ENCODE data around the gene DOCK2. TPM values are rescaled to one million over a fixed set of nuclear protein-coding genes. Genes with fewer than 3 reads are reported as not detected.

DOCK2 gene
- total RNA-seq, 1 donor from 2014 or later = 3.9 TPM

GRCh38 chr5:169716287-169716686 is 79.2 kb downstream of the DOCK2 start:
- peak; percentile 52 for DNase-seq (ENCODE audit: low read depth)
- Histone ChIP-seq H3K4me3 (ENCODE audit: low read depth, low read length) (no peak overlapping the region), H3K36me3 (ENCODE audit: control insufficient read depth, insufficient read depth, low read length) (no peaks in the 10 kb centered on the region), H3K27me3 (ENCODE audit: control insufficient read depth, insufficient read depth, low read length) (no peaks in the 10 kb centered on the region)
- TF ChIP-seq CTCF (IDR thresholded peaks at IDR 0.05; ENCODE audit: insufficient read depth, low read length, poor library complexity, severe bottlenecking) = no peak

- DNase-seq (ENCODE audit: low read depth) = no peak
- Histone ChIP-seq H3K36me3 (ENCODE audit: control insufficient read depth, insufficient read depth, low read length) (no peaks in the 10 kb centered on the region), H3K27me3 (ENCODE audit: control insufficient read depth, insufficient read depth, low read length) (no peaks in the 10 kb centered on the region), H3K4me3 (ENCODE audit: low read depth, low read length) (no peak overlapping the region)
- no peak for TF ChIP-seq CTCF (IDR thresholded peaks at IDR 0.05; ENCODE audit: insufficient read depth, low read length, poor library complexity, severe bottlenecking)
These were observed 80.2 kb downstream of the DOCK2 start for GRCh38 chr5:169717288-169717687.

DNA sequence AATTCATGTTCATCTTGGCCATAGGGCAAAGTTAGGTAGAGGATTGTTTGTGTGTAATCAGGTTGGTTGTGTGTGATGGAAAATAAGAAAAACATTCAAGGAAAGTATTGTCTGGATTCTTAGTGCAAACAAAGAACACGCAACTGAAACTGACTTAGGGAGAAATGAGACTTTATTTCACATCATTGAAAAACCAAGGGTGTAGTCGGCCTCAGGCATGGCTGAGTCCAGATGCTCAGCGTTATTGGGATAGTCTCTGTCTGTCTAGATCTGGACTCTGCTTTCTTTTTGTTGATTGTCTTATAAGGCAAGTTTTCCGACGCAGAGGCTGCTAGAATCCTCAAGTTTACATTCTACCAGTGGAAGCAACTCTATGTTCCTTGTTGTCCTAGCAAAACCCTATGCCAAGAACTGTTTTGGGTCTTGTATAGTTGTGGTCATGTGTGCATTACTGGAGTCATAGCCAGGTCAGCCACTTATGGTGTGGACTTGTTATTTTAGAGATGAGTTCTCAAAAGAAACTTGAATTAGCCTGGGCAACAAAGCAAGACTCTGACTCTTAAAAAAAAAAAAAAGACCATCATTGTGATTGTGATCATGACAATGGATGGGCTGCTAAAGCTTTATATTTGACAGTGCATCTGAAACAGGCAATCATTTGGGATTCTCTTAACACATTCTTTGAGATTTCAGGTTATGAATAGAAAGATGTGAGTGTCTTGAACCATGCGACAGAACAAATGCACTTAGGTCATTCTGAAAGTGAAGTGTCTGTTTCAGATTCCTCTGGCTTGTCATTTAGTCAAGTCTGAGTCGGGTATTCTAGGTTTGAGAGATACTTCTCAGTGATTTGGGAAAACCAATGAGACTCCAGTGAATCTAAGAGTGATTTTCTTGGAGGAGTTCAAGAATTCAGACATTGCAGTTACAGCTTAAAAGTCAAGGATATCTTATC is 82.6 kb downstream of the DOCK2 start:
- no peak for DNase-seq (ENCODE audit: low read depth)
- H3K4me3 ChIP-seq (ENCODE audit: low read depth, low read length) = no peak overlapping the region
- H3K36me3 ChIP-seq (ENCODE audit: control insufficient read depth, insufficient read depth, low read length) = no peaks in the 10 kb centered on the region
- no peaks in the 10 kb centered on the region for H3K27me3 ChIP-seq (ENCODE audit: control insufficient read depth, insufficient read depth, low read length)
- TF ChIP-seq CTCF (IDR thresholded peaks at IDR 0.05; ENCODE audit: insufficient read depth, low read length, poor library complexity, severe bottlenecking) = no peak

- no peak for TF ChIP-seq CTCF (IDR thresholded peaks at IDR 0.05; ENCODE audit: insufficient read depth, low read length, poor library complexity, severe bottlenecking)
- no peaks in the 10 kb centered on the region for H3K27me3 ChIP-seq (ENCODE audit: control insufficient read depth, insufficient read depth, low read length)
- no peaks in the 10 kb centered on the region for H3K36me3 ChIP-seq (ENCODE audit: control insufficient read depth, insufficient read depth, low read length)
- DNase-seq (ENCODE audit: low read depth) = no peak
- no peak overlapping the region for H3K4me3 ChIP-seq (ENCODE audit: low read depth, low read length)
These were observed 84.7 kb downstream of the DOCK2 start for GRCh38 chr5:169721771-169722170.

DNA sequence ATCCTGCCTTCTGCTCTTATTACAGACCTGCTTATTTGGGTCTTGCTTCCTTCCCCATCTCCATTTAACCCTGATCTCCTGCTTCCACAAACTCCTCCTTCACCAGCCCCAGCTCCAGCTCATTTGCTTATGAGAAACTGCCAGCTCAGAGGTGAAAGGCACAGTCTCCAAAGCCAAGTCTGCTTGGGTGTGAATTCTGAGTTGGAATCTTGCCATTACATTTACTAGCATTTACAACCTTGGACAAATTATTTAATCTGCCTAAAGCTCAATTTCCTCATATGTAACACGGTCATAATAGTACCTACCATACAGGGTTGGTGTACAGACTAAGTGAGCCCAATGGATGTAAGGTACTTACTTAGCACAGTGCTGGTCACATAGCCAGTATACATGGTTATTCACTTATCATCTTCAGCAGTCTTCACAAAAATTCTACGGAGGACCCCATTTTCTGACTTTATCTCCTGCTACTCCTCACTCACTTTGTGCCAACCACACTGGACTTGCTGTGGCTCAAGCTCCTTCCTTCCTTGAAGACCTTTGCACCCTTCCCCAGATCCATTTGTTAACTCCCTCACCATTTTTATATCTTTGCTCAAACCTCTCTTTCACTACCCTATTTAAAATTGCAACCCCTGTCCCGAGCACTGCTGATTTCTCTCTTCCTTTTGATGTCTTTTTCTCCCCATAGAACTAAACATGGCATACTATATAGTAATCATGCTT is 86.2 kb downstream of the DOCK2 start:
- no peak overlapping the region for H3K4me3 ChIP-seq (ENCODE audit: low read depth, low read length)
- H3K27me3 ChIP-seq (ENCODE audit: control insufficient read depth, insufficient read depth, low read length) = no peaks in the 10 kb centered on the region
- no peaks in the 10 kb centered on the region for H3K36me3 ChIP-seq (ENCODE audit: control insufficient read depth, insufficient read depth, low read length)
- no peak for DNase-seq (ENCODE audit: low read depth)
- TF ChIP-seq CTCF (IDR thresholded peaks at IDR 0.05; ENCODE audit: insufficient read depth, low read length, poor library complexity, severe bottlenecking) = no peak
